NCI-H2081 (cell line): ENCODE results near the gene SLC7A14.

Experiments
- DNase-seq, 2 experiments: peaks; one replicate each; lab custom pipeline; 2025; lab: John Stamatoyannopoulos, UW

SLC7A14 gene

DNA sequence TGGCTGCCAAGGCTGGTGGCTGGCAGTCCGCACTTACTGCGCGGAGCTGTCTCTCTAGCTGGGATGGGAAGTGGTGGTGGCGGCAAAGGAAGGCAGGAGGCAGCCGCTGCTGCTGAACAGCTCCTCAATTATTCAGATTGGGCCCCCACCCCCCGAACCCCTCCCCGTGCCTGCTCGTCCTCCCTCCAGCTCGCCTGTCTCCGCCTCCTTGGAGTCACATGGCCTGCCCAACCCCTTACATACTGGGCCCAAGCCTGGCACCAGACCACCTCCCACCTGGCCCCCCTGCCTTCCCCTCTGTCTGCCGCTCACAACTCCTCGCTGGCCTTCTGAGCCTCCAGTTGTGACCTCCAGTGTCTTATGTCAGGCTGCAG, at the start of gene SLC7A14:
Gene SLC7A14 (minus strand): TSS at position 139 of the 374 bp plus-strand sequence. CDS start 59,139 bp downstream, outside the sequence.
- DNase-seq, result peak; percentile 41 to 42

DNA sequence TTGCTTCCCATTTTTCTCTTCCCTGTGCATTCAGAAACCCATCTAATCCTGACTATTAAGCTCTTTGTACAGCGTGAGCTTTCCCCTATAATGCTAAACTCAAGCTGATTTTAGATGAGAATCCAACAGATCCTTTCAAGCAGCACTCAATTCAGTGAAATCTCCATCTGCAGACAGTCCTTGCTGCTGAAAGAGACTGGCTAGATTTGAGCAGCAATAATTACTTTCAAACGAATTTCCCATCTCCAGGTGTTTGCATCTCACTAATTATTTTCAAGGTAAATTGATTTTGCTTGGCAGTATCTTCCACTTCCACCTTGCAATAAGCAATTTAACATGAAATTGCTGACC, 49.5 kb upstream of the SLC7A14 start:
- peak in 1 of 2 experiments; percentile 31 for DNase-seq

DNA sequence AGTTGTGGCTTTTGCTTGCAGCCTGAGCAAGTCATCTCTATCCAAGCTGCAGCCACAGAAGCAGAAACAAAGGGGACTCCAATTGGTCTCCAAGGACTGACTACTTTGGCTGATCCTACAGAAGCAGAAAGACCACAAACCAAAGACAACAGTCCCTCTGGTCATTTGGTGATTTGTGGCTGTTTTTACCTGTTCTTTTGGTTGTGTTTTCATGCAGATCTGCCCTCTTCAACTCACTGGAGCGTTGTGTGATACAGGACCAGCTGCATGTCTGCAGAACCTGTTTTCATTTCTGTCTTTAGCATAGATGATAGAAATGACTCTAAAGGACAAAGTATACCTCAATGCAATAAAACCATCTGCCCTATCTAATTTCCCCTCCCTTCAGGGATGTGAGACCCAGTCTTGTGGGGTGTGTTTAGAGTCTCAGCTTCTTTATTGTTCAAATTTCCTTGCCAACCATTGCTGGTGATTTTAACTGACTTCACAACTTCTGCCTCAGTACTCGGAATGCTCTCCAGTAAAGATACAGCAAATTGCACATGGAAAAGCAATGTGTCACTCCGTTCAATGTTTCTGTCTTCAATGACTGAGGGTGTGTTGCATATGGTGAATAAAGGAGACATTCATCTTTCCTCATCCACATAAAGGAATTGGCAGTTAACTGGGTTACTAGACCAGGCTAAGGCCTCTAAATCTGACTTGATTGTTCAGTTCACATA, 48.9 kb upstream of the SLC7A14 start:
- no peak for DNase-seq

DNA sequence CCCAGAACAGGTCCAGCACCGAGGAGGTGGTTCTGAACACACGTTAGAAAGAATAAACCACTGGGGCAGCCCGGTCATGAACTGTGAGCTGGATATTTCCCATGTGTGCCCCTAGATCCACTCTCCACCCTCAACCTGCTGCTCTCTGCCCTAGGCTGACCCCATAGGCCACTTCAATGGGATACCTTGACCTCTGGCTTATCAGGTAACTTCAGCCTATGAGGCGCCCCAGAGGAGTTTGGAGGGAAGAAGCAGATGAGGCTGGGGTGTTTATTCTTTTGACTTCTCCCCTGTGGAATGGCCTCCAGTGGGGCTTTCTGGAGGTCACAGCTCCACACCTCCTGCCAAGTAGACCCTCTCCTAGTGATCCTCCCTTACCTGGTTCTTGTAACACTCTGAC, 47.7 kb upstream of the SLC7A14 start:
- no peak for DNase-seq

DNA sequence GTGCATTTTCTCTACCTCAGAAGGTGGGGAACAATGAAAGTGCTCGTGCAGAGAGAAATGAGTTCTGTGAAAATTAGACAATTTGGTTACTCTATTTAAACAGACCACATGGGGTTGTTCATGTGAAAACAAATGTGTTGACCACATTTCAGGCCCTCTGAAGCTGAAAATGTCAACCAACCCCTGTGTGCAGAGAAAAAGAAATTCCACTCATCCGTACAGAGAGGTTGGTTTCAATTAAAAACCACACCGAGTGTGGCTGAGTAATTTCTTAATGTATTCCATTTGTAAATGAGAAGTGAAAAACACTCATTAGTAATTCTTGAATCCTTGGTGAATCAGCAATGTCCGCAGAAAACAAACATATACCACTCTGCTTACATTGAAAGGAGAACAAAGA, 46.9 kb upstream of the SLC7A14 start:
- DNase-seq, result peak; percentile 25 to 72

DNA sequence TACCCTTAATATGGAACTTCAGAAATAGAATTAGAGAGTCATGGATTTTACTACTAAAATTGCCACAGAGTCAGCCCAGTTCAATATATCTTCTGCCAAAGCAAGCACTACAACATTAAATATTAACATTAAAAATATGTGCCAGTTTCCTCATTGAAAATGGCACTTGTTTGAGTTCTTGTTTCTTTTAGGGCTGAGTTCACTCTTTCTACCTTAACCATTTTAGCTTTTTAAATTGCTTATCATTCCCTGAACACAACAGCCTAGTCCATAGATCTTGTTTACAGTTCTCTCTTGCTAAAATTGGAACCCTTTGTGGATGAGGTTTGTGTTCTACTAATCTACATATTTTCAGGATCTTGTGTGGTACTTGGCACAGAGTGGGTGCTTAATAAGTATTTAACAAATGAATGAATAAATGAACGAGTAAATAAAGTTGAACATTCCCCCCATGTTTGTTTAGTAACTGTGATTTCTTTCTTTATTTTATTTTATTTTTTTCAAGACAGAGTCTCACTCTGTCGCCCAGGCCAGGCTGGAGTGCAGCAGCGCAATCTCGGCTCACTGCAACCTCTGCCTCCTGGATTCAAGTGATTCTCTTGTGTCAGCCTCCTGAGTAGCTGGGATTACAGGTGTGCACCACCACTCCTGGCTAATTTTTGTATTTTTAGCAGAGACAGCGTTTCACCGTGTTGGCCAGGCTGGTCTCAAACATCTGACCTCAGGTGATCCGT, 46.0 kb upstream of the SLC7A14 start:
- DNase-seq, result no peak

DNA sequence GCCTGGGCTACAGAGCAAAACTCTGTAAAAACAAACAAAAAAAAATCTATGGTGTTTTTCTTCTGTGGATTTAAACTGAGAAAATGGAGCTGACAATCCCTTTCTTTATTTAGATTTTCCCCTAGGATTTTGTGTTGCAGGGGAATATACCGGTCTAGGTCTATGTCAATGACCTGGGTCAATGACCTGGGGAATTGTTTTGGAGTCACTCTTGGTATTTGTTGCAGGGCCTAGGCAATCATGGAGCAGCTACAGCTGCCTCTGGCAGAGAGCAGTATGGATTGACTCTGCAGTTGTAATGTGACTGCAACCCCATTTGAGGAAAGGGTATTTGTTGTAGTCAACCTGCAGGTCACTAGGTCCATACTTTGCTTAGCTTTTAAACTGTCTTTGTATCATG, 37.6 kb upstream of the SLC7A14 start:
- DNase-seq, result no peak

DNA sequence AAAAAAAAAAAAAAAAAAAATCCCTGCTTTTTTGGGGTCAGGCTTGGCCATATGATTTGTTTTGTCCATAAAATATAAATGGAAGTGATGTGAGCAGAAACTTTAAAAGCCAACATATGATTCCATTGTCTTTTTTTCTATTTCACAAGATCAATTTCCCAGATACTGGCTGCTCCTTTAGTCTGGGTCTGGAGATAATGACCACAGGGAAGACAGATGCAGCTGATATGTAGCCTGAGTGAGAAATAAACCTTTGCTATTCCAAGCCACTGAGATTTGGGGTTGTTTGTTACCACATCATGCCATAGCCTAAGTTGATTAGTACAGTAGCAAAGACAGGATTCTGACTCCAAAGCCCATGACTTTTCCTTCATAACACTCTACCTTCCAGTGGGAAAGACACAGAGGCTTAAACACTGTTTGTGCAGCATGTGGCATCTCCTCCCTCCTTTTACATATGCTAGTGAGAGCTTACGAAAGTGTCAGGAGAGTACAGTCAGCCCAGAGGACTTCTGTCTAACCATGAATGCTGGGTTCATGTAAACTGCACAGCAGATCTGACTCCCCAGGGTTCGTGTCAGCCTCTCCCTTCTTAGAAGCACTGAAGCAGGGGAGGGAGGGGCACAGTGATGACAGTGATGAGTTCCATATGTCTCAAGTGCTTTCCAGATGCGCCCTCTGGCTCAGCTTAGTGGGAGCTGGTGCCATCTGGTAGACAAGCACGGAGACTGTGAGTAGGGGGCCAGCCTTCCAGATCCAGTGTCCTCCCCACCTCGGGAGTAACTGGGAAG, 36.7 kb upstream of the SLC7A14 start:
- no peak for DNase-seq

DNA sequence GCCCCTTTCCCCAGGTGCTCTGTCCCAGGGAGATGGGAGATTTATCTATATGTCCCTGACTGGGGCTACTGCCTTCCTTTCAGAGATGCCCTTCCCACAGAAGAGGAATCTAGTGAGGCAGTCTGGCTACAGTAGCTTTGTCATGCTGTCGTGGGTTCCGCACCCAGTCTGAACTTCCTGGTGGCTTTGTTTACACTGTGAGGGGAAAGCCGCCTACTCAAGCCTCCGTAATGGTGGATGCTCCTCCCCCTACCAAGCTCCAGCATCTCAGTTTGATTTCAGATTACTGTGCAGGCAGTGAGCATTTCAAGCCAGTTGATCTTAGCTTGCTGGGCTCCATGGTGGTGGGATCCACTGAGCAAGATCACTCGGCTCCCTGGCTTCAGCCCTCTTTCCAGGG, 35.4 kb upstream of the SLC7A14 start:
- no peak for DNase-seq

DNA sequence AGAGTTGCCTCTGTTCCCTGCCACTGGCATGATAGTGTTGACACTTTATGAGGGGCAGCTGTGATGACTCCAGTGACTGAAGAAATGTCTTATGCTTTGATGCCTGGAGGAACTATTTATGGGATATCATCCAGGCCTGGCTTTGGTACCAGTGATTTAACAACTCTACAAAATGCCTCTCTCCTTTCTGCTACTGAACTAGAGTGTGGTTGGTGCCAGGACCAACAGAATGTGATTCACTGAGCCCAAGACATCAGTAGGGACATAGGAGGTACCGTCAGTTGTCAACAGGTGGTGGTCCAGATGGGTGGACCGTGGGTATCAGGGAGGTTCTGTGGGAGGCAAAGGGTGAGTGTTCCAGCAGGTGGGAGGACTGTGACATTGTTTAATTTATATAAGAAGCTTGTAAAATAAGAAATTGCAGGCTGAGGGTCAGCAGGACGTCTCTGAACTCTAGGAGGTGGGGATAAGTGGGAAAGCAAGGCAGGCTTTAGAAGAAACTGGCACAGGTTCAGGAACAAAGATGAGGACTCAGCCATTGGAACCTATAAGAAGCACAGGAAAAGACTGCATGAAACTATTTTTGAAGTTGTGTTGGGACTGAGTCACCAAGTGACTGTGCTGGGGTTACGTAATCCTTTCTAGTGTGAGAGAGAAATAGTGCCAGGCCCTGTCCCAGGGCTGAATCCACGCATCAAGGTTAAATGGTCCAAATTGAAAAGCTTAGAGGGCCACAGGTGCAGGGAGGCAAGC, 28.5 kb upstream of the SLC7A14 start:
- no peak for DNase-seq

DNA sequence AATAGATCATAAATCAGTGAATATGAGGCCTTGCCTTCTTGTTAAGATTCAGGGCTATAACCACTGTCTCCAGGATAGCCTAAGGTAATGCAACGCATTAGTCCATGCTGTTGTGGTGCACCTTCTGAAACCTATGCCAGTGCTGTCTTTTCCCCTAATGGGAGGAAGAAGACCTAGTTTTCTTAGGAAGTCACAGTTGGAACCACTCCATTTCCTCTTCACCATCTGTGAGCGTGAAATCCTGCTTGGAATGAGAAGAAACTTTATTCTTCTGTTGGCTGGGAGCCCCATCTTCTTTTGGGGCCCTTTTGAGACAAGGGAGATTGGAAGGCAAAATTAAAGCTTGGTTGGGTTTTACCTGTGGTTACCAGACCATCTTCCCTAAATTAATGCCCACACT, 25.9 kb upstream of the SLC7A14 start:
- DNase-seq, result no peak

DNA sequence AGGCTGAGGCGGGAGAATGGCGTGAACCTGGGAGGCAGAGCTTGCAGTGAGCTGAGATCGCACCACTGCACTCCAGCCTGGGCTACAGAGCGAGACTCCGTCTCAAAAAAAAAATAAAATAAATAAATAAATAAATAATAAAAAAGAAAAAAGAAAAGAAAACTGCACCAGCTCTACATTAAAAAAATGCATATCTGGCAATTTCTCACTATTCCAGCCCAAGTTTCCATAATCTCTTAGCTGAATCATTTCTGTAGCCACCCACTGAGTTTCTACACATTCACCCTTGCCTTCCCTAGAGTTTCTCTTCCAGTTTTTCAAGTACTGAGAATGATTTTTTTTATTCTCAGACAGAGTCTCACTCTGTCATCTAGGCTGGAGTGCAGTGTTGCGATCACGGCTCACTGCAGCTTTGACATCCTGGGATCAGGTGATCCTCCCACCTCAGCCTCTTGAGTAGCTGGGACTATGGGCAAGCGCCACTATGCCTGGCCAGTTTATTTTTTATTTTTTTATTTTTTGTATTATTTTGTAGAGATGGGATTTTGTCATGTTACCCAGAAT, 24.5 kb upstream of the SLC7A14 start:
- DNase-seq, result no peak

DNA sequence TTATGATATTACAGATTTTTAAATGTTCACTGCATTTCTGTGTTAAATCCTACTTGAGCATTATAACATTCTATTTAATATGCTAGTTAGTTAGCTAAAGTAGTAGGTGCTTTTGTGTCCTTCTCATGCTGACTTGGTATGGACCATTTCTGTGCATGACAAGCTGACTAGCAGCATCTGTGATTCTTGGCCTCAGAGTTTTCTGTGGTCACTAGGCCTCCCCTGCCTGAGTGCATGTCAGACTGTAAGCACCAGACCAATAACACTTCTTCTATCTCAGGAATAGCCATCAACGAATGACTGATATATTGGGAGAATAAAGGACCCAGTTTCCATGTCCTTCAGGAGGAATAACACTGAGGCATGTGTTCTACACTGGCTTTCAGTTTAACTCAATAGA, 22.6 kb upstream of the SLC7A14 start:
- no peak for DNase-seq

DNA sequence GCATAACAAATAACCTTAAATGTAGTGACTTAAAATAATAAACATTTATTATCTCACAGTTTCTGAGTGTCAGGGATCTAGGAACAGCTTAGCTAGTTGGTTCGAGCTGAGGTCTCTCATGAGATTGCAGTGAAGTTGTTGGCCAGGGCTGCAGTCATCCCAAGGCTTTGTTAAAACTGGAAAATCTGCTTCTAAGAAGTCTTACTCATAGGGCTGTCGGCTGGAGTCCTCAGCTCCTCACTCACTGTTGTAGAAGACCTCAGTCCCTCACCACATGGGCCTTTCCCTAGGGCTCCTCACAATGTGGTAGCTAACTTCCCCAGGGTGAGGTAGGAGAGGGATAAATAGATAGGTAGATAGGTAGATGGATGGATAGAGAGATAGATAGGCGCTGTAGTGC, 20.8 kb upstream of the SLC7A14 start:
- DNase-seq, result no peak

DNA sequence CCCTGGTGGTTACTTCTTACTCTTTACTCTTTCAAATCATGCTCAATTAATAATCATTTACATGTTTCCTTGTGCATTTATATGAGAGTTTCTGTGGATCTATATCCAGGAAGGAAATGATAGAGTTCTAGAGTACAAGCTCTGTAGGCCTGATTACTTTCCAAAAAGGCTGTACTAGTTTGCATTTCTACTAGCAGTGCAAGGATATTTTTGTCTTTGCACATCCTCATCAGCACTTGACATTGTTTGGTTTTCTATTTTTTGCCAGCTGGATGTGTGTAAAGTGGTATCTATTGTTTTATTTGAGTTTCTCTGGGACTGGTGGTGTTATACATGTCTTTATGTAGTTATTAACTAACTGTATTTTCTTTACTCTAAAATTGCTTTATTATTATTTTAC, 19.6 kb upstream of the SLC7A14 start:
- DNase-seq, result no peak

DNA sequence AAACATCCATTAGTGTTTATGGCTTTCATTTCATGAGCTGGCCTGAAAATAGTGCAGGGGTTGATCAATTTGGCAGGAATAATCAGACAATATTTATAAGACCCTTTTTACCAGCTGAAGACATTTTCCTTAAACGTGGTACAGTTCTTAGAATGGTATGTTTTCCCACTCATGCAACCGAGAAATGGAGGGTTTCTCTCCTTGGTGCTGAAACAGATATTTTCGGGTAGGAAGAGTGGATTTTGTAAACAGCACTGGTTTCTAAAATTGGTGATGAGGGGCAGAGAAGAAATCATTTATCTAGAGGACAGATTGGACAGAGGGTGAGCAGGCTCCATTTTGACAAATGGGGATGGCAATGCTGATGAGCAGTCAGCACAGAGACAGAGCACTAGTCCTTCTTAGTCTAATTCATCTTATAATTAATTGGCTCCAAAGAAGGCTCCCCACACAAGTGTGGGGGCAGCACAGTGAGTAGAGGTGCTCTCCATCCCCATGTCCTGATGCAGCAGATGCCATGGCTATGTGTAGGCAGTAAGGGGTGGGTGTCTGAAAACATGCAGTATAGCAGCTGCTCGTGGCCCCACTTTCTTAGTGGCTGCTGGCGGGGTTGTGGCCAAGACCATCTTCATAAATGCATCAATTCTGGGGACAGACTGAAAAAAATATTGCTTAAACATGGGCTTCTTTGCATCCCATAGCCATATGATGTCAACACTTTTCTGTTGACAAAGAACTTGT, 18.1 kb upstream of the SLC7A14 start:
- DNase-seq, result no peak

DNA sequence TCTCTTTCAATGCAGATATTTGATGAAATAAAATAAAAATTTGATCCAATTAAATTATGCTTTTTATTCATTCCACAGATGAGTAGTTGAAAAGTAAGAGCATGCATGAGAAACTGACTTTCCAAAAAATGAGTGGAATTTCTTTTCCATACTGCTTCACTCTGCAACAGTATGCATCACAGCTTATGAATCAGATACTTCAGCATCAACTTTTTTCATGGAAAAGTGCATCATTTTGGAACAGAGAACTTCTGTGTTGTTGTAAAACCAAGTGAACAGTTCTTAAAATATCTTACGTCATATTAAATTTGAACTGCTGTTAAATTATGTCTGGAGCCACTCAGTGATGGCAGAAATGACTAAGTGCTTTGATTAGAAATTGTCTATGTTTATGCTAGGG, 16.7 kb upstream of the SLC7A14 start:
- DNase-seq, result no peak

DNA sequence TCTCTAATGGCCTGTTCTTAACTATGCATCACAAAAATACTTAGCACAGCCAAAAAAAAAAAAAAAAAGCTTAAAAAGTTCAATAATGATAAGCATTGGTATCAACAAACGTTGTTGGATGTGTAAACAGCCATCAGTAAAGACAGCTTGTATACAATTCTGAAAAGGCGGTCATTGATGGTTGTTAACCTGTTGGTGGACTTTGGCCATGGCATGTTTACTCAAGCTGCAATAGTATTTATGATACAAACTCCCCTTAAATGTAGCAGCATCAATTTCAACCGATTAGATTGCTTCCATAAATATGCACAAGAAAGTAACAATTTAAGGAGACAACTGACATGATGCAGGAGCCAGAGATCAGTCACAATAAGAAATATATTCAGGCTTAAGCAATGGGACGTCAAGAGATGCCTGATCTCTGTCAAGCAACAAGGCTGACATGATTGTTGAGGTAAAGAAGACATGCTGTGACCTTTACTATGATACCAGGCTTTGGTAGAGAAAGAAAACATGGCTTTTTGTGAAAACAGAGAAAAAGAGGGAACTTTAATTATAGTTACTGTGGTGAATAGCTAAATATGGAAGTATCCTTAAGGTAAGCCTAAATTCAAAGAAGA, 14.2 kb upstream of the SLC7A14 start:
- DNase-seq, result no peak

DNA sequence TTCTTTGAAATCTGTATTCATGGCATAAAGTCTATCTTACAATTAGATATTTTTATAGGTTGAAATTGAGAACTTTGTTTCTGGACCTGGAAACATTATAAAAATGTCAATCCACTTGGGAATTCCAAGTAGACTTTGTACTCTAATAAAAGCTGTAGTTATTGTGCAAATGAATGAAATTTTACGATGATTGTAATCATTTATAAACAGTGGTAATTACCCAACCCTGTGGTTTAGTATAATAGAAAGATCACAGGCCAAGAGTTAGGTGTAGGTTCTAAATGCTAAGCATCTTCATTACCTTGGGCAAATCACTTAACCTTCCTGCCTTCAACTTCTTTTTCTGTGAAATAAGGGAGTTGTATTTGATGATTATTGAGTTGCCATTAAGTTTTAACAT, 13.2 kb upstream of the SLC7A14 start:
- DNase-seq, result no peak

DNA sequence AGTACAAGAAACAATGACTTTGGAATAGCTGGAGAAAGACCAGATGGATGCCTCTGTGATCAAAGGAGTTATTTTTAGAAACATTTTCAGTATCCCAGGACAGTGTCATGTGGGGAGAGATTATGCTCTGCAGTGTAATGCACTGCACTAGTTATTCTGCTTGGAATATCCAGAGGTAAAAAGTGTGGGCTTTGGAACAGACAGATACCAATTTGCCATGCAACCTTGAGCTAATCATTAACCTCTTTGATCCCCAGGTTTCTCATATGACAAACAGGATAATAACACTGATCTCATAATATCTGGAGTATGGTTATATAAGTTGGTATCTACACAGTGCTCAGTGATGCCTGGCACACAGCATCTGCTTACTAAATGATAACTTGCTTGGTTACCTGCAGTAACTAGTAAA, 12.2 kb upstream of the SLC7A14 start:
- DNase-seq, result no peak

DNA sequence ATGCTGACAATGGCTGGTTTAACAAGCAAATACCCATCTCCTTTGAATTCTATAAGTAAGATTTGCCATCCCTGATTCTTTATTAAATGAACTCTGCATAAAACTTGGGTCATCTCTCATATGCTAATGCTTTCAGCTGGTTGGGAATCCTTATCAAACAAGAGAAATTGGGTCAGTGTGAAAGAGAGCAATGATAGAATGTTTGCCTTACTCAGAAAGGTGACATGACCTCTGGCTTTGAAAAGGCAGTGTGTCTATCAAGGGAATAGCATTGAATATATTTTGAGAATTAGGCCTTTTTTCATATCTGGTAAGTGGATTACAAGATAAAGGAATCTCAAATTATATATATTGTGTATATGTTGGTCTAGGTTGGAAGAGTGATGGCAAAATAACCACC, 8.7 kb upstream of the SLC7A14 start:
- DNase-seq, result no peak
